HG02970 (cell line): Measurements from ENCODE around the gene MSLN.

Experiments used
- ATAC-seq: cut with Tn5 transposase; IDR thresholded peaks from one replicate; pipeline ENCODE4 v1.9.1; 2021; ENCODE audit warnings: mild to moderate bottlenecking, moderate library complexity, moderate number of reproducible peaks; ENCODE audit not compliant: unreplicated experiment, low FRiP score

MSLN gene

DNA sequence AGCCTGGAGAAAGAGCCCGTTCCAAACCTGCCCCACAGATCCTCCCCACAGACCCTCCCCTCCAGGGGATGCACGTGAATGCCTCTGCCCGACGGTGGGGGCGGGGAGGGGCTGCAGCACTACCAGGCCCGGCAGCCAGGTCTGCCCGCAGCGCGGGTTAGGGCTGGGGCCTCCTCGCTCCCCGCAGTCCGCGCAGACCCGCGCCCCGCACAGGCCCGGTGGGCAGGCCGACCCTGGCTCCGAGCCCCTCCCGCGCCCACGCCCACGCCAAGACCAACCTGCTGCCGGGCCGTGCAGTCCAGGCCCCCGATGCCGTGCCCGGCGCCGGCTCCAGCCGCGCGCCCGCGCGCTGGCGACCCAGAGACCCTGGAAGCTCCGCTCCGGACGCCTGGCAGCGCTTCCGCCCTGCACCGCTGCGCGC, 27.5 kb downstream of the MSLN start, which contains the start of gene RPUSD1:
Gene RPUSD1, minus strand, starts transcription at position 404 of the 421 bp plus-strand sequence. CDS start 644 bp downstream, outside the sequence.
- ATAC-seq, result no peak

DNA sequence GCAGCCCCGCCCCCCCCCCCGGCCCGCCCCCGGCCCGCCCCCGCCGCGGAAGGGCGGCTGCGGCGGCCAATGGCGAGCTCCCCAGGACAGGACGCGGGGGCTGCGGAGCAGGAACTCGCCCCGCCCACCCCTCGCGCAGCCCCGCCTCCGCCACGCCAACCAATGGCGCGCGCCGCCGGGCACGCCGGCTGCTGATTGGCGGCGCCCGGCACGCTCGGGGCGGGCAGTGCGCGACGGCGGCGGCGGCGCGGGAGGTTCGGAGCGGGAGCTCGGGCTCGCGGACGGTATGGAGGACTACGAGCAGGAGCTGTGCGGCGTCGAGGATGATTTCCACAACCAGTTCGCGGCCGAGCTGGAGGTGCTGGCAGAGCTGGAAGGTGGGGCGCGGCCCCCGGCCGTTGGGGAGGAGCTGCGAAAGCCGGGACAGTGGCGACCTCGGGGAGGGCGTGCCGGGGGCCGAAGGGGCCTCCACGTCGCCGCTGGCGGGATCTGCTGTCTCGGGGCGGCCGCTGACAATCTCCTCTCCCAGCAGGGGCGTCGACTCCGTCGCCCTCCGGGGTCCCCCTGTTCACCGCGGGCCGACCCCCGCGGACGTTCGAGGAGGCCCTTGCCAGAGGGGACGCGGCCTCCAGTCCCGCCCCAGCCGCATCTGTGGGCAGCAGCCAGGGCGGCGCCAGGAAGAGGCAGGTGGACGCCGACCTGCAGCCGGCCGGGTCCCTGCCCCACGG, 28.0 kb downstream of the MSLN start, which contains the start of gene CHTF18:
Gene CHTF18, plus strand, starts transcription at position 222 of the 728 bp plus-strand sequence. Its CDS starts 65 bp downstream, at position 287.
- peak; percentile 73 for ATAC-seq

DNA sequence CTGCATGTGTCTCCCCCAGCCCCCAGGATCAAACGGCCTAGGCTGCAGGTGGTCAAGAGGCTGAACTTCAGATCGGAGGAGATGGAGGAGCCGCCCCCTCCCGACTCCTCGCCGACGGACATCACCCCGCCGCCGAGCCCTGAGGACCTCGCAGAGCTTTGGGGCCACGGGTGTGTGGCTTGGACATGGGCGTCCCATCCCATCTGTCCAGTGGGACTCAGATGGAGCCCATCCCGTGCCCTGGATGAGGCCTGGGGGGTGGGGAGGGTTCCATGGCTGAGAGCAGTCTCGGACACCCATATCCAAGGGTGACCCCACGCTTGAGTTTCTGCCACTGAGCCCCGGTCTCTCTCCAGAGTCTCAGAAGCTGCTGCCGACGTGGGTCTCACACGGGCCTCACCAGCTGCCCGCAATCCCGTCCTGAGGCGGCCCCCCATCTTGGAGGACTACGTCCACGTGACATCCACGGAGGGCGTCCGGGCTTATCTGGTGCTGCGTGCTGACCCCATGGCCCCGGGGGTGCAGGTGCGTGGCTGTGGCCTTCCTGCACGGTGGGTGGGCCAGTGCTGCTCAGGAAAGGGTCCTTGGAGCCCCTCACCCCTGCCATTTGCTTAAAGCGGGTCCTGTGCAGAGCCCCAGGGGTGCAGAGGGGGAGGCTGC, 28.8 kb downstream of the MSLN start:
- no peak for ATAC-seq

DNA sequence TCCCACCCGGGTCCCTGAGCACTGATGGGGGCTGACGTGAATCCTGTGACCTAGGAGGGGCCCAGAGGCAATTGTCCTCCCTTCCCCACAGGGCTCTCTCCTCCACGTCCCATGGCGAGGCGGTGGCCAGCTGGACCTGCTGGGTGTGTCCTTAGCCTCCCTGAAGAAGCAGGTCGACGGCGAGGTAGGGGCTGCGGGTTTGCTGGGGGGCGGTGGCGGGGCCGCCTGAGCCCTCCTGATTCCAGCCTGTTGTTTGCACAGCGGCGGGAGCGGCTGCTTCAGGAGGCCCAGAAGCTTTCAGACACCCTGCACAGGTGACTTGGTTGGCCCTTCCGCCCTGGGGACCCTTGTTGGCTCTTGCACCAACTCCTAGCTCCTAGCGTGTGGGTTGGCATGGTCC, 29.6 kb downstream of the MSLN start:
- no peak for ATAC-seq

DNA sequence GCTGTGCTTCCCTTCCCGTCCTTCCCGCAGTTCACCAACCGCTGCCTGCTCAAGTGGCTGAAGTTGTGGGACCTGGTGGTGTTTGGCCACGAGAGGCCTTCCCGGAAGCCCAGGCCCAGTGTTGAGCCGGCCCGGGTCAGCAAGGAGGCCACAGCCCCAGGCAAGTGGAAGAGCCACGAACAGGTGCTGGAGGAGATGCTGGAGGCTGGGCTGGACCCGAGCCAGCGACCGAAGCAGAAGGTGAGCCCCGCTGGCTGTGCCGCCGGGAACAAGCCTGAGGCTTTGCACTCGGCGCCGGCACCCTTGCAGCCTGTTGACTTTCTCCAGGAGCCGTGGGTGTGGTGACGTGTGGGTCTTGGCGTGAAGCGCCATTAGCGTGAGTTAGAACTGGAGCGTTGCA, 30.6 kb downstream of the MSLN start:
- ATAC-seq, result no peak

DNA sequence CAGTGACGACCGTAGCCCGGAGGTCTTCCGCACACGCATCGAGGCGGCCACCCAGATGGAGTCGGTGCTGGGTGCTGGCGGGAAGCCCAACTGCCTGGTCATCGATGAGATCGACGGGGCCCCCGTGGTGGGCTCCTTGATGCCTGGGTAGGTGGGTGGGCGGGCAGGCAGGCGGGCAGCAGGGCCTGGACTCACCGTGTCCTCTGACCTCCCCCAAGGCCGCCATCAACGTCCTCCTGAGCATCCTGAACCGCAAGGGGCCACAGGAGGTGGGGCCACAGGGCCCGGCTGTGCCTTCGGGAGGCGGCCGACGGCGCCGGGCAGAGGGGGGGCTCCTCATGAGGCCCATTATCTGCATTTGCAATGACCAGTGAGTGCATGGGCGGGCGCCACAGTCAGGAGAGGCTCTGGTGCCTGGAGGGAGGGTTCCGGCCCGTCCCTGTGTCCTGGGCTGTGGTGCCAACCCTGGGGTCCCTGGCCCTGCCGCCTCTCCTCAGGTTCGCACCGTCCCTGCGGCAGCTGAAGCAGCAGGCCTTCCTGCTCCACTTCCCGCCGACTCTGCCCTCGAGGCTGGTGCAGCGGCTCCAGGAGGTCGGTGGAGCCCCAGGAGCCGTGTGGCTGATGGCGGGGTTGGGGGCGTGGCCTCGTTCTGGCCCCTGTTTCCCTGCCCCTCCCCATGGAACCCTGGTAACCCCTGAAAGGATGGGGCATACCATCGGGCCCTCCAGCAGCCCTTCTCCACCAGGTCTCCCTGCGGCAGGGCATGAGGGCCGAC, 31.9 kb downstream of the MSLN start:
- no peak for ATAC-seq

DNA sequence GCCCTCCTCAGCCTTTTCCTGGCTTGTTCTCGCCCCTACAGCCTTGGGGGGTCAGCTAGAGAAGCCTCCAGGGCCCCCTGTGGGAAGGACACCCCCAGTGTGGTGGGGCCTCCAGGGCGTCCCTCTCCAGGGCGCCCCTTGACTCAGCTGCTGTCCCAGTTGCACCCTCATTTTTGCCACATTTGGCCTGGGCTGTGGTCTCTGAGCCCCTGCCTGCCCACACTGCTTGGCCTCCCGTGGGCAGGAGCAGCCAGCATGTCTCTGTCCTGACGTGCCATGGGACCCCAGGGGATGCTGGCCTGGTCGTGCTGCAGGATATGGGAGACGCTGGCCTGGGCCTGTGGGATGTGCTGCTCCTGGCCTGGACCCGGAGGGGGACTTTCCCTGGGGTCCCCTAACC, 32.9 kb downstream of the MSLN start:
- no peak for ATAC-seq

DNA sequence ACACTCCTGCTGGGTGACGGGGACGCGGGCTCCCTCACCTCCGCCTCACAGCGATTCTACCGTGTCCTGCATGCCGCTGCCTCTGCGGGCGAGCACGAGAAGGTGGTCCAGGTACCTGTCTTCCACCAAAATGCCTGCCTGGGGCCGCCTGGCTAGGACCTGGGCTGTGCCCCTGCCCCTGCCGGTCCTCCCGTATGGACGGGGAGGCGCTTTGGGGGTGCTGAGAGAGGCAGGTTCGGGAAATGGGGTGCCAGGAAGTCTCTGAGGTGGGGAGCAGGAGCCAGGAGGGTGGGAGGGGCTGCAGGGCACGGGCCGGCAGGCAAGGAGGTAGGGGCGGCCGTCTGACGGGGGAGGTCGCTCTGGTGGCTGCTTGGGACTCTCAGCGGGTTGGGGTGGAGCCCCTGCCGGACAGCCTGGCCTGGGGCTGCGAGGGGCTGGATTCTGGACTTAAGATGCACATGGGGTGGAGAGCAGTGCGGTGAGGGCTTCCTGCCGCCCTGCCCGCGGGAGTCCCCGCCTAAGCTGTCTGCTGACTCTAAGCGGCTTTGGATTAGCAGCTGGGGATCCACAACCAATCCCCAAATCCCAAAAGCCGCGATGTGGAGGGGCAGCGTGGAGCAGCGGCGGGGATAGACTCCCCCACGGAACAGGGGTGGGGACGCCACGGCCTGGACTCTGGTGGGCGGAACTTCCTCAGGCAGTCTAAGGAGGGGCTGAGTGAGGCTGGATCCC, 33.7 kb downstream of the MSLN start:
- ATAC-seq, result no peak

DNA sequence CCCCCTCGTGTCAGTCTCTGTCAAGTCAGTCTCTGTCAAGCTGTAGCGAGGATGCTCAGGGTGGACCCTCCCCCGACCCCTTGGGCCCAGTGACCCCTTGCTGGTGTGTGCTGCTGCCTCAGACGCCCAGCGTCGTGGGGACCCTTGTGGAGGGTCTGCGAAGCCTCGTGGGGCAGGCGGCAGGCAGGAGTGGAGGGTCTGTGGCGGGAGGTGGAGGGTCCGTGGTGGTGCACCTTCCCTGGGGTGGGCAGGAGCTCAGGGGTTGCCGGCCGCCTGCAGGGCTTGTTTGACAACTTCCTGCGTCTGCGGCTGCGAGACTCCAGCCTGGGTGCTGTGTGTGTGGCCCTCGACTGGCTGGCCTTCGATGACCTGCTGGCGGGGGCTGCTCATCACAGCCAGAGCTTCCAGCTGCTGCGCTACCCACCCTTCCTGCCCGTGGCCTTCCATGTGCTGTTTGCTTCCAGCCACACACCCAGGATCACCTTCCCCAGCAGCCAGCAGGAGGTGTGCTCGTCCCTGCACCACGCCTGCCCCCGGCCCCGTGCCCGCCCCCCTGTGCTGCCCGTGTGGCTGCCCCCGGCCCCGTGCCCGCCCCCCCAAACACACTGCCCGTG, 34.4 kb downstream of the MSLN start:
- no peak for ATAC-seq

DNA sequence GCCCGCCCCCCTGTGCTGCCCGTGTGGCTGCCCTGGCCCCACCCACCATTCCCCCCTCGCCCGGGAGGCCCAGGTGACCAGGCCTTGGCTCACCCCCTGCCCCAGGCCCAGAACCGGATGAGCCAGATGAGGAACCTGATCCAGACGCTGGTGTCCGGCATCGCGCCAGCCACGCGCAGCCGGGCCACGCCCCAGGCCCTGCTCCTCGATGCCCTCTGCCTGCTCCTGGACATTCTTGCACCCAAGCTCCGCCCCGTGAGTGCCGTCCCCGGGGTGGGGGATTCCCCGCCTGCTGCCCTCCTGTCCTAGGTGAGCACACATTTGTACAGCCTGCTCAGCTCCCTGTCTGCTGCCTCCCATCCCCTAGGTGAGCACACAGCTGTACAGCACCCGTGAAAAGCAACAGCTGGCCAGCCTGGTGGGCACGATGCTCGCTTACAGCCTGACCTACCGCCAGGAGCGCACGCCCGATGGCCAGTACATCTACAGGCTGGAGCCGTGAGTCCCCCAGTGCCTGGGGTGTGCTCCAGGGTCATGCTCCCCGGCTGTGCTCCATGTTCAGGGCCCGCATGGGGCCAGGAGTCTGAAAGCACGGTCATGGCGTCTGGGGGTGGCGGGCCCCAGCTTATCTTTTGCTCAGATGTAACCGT, 35.2 kb downstream of the MSLN start:
- ATAC-seq, result no peak

DNA sequence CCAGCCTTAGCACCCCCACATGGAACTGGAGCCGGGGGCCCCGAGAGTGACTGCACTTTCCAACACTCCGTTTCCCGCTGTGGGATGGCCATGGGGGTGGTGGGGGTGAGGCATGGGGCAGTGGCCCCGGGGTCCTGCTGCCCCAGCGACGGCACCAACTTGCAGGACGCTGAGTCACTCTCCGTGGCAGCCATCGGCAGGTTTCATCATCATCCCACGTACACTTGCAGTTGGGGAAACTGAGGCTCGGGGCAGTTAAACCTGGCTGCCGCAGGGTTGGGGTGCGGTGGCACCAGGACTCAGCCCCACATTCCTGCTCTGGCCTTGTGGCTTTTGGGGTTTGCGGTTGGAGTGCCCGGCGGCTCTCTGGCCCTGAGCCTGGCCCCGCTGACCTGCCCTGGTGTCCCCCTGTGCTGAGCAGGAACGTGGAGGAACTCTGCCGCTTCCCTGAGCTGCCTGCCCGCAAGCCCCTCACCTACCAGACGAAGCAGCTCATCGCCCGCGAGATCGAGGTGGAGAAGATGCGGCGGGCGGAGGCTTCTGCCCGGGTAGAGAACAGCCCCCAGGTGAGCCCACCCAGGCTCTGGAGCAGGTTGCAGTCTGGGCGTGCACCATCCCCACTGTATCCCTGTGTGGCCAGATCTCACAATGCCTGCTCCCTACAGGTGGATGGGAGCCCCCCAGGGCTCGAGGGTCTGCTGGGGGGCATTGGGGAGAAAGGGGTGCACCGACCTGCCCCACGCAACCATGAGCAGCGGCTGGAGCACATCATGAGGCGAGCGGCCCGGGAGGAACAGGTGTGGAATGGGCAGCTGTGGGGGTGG, 36.0 kb downstream of the MSLN start:
- ATAC-seq, result no peak

DNA sequence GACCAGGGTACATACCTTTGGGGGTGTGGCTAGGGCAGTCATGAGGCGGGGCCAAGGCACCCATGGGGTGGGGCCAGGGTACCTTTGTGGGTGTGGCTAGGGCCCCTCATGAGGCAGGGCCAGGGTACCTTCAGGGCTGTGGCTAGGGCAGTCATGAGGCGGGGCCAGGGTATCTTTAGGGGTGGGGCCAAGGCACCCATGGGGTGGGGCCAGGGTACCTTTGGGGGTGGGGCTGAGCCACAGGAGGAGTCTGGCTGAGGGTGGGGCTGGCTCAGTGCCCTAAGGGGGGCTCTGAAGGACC, 36.5 kb downstream of the MSLN start:
- ATAC-seq, result no peak

DNA sequence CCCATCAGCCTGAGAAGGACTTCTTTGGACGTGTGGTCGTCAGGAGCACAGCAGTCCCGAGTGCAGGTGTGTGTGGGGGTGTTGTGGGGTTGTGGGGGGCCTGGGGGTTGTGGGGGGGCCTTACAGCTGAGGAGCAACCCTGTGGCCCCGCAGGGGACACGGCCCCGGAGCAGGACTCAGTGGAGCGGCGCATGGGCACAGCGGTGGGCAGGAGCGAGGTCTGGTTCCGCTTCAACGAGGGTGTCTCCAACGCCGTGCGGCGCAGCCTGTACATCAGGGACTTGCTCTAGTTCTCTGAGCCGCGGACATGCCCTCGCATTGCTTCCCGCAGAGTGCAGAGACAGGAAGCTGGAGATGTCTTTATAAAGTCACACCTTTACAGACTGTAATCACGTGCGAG, 37.2 kb downstream of the MSLN start:
- no peak for ATAC-seq

DNA sequence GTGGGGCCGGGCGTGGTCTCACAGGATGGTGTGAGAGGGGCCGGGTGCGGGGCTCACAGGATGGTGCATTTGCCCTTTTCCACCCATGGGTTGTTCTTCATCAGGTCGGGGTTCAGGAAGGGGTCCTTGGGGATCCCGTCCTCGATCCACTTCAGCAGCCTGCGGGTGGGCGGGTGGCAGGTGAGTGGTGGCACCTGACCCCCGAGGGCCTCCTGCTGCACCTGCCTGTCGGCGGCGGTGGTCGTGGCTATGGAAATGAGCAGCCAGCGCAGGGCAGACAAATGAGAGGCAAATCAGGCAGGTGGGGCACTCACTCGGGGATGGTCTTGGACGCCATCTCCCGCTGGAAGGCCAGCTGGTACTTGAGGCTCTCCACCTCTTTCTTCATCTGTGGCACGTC, 38.1 kb downstream of the MSLN start:
- ATAC-seq, result no peak

DNA sequence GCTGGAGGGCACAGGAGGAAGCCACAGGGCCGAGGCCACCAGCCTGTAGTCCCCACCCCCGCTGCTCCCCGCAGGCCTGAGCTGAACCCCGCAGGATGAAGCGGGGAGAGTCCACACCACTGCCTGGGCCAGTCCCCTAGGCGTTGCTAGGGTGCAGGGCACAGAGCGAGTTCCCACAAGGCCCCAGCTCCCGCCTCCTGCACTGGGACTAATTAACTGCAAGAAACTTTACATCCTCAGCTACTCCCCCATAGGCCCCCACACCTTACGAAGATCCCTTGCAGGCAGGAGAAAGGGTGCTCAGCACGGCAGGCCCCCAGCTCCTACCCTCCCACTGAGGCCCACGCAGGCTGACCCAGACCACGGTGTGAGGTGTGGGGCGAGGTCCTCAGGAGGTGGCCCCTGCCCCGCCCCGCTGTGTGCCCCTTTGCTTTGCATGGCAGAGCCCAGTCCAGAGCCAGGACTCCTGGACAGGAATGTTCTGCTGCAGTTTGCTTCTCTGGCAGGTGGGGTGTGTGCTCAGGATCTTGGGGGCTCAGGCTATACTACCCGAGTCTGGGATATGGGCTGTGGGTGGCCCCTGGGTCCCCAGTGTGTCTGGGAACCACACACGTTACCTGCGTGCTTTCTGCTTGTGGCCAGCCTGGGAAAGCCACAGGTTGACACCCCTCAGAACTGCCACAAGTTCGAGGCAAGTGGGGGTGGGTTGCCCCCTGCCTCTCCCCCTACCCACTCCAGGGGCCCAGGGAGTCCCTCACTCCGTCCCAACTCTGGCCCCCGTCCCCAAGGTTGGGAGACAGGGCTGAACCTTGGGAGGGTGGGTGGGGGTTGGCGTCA, 38.8 kb downstream of the MSLN start:
- ATAC-seq, result no peak

DNA sequence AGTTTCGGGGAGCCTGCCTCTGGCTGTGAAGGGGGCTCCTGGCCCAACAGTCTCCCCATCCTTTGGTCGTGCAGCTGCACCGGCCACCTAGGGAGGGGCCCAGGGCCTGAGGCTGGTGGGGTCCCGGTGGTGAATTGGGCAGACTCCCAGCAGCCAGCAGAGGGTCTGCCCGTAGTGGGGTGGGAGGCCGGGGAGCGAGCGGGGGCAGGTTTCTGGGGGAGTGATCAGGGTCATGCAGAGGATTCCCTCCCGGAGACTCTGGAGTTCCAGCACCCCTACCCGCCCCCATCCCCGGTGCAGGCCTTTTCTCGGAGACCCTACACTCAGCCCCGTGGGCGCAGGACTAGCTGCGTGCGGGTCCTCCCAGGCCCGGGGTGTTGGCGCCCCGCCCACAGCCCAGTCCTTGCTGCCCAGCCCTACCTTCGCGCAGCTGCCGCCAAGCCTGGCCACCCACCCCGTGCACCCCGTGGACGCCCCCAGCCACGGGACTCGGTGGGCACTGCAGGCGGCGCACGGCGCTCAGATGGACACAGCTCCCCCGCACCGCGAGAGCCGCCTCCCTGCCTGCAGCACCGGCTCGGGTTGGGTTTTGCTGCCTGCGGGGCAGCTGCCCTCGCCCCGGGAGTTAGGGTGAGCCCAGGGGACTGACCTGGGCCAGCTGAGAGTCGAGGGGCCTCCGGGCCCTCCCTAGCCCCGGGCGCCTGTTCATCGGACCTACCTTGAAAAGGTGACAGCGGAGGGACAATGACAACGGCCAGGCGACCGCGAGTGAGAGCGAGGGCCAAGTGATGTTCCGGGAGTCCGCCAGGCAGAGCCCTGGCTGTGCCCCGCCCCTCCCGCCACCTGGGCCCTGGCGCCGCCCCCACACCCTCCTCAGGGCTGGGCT, 39.7 kb downstream of the MSLN start, which contains the start of gene GNG13:
Gene GNG13, minus strand, starts transcription at position 787 of the 886 bp plus-strand sequence. CDS start 1,657 bp downstream, outside the sequence.
- ATAC-seq, result no peak
